ENCODE results near the gene QRFP.

DNA sequence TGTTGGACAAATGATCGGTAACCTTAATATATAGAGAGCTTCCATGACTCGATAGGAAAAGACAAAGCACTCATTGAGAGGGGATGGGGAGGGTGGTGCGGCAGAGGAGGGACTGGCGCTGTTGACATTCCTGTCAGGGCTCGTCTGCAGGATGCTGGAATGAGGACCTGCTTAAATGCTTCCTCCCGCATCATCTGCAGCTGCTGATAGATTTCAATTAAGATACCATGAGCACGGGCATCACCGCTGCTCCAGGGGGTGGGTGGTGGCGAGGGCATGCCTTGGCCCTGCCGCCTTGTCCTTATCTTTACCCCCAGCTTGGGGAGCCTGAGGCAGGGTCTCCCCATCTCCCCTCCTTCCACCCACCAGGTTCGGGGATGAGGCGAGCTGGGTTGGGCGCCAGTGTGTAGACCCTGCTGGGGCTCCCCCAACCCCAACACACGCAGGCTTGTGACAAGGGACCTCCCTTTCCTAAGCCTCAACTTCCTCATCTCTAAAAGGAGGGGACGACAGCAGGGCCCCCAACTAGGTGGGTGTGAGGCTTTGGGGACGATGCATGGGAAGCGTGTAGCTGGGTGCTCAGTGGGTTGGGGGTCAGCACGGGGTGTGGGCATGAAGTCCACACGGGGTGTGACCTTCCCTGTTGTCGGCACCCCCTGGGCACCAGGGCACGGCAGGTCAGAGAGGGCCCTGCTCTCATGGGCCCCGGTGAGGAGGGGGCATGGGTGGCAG lies 11.7 kb upstream of the QRFP start:
- TF ChIP-seq, protein P1, sequence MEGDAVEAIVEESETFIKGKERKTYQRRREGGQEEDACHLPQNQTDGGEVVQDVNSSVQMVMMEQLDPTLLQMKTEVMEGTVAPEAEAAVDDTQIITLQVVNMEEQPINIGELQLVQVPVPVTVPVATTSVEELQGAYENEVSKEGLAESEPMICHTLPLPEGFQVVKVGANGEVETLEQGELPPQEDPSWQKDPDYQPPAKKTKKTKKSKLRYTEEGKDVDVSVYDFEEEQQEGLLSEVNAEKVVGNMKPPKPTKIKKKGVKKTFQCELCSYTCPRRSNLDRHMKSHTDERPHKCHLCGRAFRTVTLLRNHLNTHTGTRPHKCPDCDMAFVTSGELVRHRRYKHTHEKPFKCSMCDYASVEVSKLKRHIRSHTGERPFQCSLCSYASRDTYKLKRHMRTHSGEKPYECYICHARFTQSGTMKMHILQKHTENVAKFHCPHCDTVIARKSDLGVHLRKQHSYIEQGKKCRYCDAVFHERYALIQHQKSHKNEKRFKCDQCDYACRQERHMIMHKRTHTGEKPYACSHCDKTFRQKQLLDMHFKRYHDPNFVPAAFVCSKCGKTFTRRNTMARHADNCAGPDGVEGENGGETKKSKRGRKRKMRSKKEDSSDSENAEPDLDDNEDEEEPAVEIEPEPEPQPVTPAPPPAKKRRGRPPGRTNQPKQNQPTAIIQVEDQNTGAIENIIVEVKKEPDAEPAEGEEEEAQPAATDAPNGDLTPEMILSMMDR (conservative IDR thresholded peaks at IDR 0.05 in 1 of 2, IDR thresholded peaks at IDR 0.05 in 1 of 2; ENCODE audit: low read depth in 1 of 2, low read length in 2 of 2): no peak
- TF ChIP-seq EZH2 (IDR thresholded peaks at IDR 0.05; ENCODE audit: low read length, missing control alignments): no peak

Data from fibroblast of lung (primary cell).